NB4 (cell line): ENCODE results near the gene PSMD9.
"Not testable (repeated sequence)": the region's sequence is repeated elsewhere in the genome, so short reads cannot be mapped to it uniquely, and the experiment has no call there.

Source experiments
- CTCF ChIP-seq: IDR thresholded peaks from one replicate; pipeline ENCODE4 v1.5.1; 2012; ENCODE audit warnings: low read depth, low read length
- MYC ChIP-seq: IDR thresholded peaks from 2 replicates; pipeline ENCODE4 v1.6.1; 2011; ENCODE audit warnings: low read depth, low read length
- POLR2A ChIP-seq: IDR thresholded peaks from 2 replicates; pipeline ENCODE4 v1.6.1; 2011; ENCODE audit warnings: mild to moderate bottlenecking; ENCODE audit not compliant: insufficient read length; ENCODE audit errors: extremely low read depth
- TF ChIP-seq, protein P1 (sequence below): IDR thresholded peaks from 2 replicates; pipeline ENCODE4 v1.6.1; 2011; ENCODE audit warnings: low read depth, low read length

GRCh38 chr12:121885129-121885528 is 3.5 kb upstream of the PSMD9 start:
- TF ChIP-seq CTCF, MYC, POLR2A: not testable (repeated sequence)
- TF ChIP-seq, protein P1, sequence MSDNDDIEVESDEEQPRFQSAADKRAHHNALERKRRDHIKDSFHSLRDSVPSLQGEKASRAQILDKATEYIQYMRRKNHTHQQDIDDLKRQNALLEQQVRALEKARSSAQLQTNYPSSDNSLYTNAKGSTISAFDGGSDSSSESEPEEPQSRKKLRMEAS, result not testable (repeated sequence)
